NCI-H1048 (cell line): ENCODE data around the gene TJAP1.
A peak's percentile ranks its signal among the peaks of the same experiment; 100 is the strongest.

Experiments
- DNase-seq: peaks from one replicate; lab custom pipeline; 2025; lab: John Stamatoyannopoulos, UW

Gene TJAP1, protein sequence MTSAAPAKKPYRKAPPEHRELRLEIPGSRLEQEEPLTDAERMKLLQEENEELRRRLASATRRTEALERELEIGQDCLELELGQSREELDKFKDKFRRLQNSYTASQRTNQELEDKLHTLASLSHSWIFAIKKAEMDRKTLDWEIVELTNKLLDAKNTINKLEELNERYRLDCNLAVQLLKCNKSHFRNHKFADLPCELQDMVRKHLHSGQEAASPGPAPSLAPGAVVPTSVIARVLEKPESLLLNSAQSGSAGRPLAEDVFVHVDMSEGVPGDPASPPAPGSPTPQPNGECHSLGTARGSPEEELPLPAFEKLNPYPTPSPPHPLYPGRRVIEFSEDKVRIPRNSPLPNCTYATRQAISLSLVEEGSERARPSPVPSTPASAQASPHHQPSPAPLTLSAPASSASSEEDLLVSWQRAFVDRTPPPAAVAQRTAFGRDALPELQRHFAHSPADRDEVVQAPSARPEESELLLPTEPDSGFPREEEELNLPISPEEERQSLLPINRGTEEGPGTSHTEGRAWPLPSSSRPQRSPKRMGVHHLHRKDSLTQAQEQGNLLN

DNA sequence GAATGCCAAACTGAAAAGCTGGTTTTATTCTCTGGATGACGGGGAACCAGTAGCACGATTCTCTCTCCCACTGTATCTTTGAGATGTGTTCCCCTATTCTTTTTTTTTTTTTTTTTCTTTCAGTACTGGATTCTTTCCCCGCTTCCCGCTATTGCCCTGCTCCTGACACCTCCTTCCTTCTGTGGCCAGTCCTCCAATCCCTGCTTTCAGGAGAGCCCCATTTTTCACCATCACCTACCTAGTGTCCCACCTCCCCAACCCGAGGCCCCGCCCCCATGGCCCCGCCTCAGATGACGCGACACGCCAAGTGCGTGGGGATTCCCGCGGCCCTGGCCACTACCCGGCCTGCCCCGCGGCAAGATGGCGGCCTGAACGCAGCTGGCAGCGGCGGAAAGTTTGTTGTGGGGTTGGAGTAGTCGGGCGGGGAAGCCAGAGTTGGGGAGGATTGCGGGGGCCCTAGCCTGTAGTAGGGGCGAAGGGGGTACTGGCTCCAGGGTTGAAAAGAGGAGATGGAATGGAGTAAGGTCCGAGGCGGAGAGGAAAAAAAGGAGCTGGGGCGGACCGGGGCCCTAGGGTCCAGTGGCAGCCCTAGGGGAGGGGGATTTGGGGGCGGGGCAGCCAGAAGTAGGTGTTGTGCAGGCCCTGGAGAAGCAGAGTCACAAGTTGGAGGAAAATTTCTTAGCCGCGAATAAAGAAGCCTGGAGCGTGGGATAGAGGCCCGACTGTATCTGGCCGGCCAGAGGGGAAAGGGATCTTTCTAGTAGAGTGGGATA is at the start of gene TJAP1:
TSS of gene TJAP1 (plus strand) at position 336 of the 773 bp plus-strand sequence. CDS start 21,432 bp downstream, outside the sequence.
- DNase-seq: peak; percentile 86

DNA sequence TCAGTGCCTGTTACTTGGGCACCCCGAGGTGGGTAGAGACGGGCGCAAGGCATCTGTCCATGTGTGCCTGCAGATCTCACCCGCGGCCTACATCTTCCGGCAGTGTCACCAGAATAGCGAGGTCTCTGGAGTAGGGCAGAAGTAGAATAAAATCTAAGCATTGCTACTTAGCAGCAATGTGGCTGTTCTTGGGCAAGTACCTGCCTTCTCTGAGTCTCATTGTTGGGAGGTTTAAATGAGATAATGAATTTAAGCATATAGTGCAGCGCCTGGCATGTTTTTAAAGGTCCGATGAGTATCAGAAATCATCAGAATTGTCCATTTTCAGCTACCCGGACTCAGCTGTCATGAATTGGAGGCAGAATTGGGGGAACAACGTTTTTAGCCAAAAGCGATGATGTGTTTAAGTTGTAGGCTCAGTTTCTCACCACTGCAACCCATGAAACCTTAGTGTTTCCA is 49.2 kb upstream of the TJAP1 start:
- no peak for DNase-seq

DNA sequence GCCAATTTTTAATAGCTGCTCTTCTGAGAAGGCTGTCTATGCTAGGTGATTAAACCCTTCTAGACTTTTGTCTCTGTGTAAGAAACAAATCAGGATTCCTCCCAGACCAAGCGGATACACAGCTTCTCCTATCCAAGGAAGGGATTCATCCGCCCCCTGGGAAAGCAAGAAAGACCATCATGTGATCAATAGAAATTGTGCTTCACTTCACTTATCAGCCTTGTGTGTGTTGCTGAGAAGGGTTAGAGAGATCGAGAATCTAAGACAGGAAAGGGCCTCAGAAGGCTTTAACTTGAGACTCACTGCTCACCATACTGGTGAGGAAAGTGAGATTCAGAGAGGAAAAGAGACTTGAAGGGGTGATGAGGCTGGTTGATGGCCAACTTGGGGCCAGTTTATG is 48.5 kb upstream of the TJAP1 start:
- no peak for DNase-seq

DNA sequence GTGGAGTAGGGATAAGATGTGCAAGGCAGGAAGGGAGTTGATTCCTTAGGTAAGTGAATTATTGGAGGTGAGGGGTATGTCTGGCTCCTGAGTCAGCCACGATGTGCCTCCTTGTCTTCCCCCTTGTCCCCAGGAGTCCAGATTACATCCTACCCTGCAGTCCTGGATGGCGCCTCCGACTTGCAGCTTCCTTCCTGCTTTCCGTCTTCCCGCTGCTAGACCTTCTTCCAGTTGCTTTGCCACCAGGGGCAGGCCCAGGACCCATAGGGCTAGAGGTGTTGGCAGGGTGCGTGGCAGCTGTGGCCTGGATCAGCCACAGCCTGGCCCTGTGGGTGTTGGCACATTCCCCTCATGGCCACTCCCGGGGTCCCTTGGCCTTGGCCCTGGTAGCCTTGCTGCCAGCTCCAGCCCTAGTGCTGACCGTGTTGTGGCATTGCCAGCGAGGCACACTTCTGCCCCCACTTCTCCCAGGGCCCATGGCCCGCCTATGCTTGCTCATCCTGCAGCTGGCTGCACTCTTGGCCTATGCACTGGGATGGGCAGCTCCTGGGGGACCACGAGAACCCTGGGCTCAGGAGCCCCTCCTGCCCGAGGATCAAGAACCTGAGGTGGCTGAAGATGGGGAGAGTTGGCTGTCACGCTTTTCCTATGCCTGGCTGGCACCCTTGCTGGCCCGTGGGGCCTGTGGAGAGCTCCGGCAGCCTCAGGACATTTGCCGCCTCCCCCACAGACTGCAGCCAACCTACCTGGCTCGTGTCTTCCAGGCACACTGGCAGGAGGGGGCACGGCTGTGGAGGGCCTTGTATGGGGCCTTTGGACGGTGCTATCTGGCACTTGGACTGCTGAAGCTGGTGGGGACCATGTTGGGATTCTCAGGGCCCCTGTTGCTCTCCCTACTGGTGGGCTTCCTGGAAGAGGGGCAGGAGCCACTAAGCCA is 45.1 kb upstream of the TJAP1 start:
- DNase-seq: no peak

GRCh38 chr6:43433148-43433547 is 44.2 kb upstream of the TJAP1 start:
- no peak for DNase-seq

GRCh38 chr6:43434001-43434840 is 43.1 kb upstream of the TJAP1 start:
- DNase-seq: no peak

DNA sequence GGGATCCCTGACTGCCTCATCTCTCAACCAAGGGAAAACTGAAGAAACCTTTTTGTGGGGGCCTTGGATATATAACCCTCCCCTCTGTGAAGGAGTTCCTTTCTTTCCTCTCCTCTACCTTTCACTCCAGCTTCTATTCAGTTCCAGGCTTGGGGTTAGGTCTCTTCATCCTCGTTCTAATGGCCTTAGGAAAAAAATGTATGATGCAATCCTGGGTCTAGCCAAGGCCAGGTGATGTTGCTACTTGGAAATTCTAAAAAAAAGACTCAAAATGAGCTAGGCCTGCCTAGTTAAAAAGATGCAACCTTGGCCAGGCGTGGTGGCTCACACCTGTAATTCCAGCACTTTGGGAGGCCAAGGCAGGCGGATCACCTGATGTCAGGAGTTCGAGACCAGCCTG is 42.4 kb upstream of the TJAP1 start:
- no peak for DNase-seq

GRCh38 chr6:43435682-43436437 is 41.5 kb upstream of the TJAP1 start:
- no peak for DNase-seq

DNA sequence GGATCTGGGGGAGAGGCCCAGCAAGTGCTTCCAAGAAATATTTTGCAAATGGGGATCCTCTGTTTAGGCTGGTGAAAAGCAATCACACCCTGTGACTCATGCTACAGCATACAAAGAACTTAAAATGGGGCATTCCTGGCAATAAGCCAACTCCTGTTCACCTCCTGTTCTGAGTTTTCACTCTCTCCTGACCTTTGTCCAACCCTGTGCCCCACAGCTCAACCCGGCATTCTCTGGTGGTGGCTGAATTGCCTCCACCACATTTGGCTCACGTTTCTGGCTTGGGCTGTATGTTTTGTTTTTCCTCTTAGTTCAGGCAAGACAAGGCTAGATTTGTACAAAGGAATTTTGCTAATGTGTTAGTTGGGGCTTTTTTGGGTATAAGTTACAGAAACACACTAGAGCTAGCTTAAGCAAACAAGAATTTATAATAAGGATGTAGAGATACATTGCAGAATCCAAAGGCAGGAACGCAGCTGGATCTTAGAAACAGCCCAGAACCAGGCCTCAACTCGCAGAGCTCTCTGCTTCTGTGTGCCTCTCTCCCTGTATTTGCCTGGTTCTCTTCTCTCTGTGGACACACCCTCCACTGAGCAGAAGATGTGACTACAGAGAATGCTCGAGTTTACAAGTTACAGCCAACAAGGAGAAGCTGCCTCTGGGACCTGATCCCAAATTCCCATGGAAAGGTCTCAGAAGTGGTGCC is 40.6 kb upstream of the TJAP1 start:
- DNase-seq: no peak

DNA sequence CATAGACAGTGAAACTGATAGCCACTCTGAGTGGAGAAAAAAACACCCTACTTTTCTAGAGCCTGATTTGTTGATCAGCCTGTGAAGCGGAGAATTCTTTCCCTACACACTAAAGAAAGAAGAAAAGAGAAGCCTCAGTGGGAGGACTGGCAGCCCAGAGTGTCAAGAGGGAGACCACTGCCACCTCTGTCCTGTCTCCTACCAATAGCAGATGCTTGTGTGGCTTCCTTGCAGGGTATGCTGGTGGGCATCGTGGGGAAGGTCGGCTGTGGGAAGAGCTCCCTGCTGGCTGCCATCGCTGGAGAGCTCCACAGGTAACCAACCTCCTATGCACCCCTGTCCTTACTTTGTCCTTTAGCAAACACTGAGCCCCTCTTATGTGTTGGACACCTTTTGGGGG is 39.7 kb upstream of the TJAP1 start:
- DNase-seq: no peak

DNA sequence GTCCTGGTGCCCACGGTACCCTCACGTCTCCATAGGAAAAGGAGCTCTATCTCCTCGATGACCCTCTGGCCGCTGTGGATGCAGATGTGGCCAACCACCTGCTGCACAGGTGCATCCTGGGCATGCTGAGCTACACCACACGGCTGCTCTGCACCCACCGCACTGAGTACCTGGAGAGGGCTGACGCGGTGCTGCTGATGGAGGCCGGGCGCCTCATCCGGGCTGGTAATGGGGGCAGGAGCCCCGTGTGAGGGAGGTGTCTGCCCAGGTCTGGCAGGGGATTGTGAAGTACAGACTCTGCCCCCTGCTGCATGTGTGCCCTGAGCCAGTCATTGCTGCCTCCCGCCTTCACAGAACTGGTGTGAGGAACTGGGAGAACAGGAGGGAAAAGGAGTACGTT is 34.4 kb upstream of the TJAP1 start:
- DNase-seq: no peak

DNA sequence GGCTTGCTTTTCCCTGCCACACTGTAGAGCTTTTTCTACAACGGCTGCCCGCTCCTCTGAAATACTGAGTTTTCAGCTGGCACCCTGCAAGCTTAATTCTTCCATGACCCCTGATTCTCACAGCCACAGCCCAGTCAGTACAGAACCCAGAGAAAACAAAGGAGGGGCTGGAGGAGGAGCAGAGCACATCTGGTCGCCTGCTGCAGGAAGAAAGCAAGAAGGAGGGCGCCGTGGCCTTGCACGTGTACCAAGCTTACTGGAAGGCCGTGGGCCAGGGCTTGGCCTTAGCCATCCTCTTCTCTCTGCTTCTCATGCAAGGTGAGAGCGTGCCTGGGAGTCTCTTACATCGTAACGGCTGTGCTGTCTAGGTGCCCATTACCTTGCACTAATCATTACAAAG is 33.3 kb upstream of the TJAP1 start:
- no peak for DNase-seq

GRCh38 chr6:43444582-43444981 is 32.8 kb upstream of the TJAP1 start:
- no peak for DNase-seq

DNA sequence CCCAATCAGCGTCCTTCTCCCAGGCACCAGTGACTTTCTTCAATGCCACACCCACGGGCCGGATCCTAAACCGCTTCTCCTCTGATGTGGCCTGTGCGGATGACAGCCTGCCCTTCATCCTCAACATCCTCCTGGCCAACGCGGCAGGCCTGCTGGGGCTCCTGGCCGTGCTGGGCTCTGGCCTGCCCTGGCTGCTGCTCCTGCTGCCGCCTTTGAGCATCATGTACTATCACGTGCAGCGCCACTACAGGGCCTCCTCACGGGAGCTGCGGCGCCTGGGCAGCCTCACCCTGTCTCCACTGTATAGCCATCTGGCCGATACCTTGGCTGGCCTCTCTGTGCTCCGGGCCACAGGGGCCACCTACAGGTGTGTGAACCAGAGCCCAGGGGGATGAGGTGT is 31.8 kb upstream of the TJAP1 start:
- DNase-seq: no peak

DNA sequence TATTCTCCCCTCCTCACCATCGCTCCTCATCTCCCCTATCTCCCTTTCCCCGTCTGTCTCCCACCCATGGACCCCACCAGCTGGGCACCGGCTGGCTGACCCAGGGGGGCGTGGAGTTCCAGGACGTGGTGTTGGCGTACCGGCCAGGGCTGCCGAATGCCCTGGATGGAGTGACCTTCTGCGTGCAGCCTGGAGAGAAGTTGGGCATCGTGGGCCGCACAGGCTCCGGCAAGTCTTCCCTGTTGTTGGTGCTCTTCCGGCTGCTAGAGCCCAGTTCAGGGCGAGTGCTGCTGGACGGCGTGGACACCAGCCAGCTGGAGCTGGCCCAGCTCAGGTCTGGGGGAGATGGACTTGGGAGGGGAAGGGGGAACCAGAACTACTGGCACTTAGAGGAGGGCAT is 29.8 kb upstream of the TJAP1 start:
- DNase-seq: no peak

GRCh38 chr6:43448916-43449315 is 28.5 kb upstream of the TJAP1 start:
- DNase-seq: no peak

- no peak for DNase-seq
Observed at GRCh38 chr6:43450699-43451131, 26.7 kb upstream of the TJAP1 start.

- no peak for DNase-seq
Observed at GRCh38 chr6:43451348-43451747, 26.0 kb upstream of the TJAP1 start.

GRCh38 chr6:43451939-43452338 is 25.4 kb upstream of the TJAP1 start:
- DNase-seq: no peak
